ENCODE data around the gene PFKFB4.

Gene PFKFB4

DNA sequence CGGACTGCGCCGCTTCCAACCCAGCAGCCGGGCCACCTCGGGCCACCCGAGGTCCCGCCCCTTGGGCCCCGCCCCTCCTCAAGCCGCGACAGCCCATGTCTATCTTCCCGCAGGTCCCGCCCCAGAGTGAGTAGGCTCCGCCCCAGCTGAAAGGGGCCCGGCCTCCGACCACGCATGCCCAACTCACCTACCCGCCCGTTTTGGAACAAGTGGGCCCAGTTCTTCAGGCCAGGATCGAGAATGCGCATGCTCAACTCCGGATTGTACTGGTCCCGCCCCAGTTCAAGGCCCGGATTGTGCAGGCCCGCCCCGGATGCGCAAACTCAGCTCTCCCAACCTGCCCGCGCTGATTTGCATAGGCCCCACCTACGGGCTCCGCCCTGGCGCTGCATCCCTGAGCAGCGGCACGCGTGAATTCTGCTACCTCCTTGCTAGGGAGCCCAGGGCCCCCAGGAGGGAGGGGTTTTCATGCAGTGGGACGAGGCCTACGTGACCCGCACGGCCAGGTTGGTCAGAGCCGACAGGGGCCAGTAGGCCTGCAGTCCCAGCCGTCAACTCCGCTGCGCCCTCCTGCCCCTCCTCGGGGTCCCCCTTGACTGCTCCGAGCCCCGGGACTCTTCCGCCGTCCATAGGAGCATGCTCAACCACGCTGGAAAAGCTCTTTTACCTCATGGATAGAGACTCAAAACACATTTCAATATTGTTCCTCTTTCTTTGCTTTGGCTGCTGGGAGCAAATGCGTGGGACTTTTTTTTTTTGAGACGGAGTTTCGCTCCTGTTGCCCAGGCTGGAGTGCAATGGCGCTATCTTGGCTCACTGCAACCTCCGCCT lies at the start of gene PFKFB4:
TSS of gene PFKFB4 (minus strand) at position 8 of the 831 bp plus-strand sequence. CDS start 26 bp downstream, outside the sequence.
- peak; percentile 98 for DNase-seq

DNA sequence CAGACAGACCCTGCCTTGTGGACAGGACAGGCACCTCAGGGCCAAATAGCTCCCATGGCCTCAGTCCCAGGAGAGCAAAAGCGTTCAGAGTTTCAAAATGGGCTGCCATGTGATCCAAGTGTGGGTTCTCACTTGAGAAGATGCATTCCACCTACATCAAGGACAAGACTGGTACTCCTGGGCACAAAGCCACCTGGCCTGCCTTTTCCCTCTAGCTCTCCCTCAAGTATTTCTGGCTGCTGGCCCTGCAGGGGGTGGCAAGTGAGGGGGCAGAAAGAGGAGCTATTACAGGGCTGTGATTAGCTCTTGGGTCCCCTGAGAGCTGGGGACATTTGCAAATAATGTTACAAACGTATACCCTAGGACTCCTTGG lies 45.0 kb upstream of the PFKFB4 start:
- DNase-seq = no peak

DNA sequence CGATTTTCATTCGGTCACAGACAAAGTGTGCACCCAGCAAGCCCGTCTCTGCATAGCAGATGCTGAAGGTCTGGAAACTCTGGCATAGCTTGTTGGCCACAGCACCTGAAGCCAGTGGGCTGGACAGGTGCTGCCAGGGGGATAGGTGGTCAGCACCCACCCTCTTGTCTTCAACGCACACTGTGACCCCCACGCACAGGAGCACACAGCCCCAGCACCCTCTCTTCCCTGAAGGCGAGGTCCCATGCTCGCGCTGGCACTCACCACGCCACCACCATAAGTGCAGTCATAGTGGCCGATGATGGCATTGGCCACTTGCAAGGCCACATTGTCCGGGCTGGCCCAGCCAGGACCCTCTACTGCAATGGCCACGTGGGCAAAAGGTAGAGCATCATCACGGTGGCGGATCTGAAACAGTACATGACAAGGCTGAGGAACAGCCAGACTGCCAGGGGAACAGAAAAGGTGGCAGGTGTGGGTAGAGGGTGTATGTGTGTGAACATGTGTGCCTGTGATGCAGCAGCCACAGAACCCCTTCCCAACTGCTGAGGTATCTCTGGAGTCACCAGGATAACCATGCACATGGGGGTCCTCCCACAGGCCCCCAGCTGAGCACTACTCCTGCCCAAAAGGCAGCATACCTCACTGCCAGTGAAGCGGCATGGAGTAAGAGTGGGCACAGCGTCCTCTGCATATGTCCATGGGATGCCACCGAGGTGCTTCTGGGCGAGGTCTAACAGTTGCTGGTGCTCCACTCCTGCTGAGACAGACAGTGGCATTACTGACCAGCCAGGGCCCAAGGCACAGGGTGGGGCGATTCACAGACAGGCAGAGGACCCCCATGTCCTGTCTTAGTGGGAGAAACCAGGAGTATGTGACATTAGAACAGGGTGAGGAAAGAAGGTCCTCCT lies 44.4 kb upstream of the PFKFB4 start:
- DNase-seq = no peak

DNA sequence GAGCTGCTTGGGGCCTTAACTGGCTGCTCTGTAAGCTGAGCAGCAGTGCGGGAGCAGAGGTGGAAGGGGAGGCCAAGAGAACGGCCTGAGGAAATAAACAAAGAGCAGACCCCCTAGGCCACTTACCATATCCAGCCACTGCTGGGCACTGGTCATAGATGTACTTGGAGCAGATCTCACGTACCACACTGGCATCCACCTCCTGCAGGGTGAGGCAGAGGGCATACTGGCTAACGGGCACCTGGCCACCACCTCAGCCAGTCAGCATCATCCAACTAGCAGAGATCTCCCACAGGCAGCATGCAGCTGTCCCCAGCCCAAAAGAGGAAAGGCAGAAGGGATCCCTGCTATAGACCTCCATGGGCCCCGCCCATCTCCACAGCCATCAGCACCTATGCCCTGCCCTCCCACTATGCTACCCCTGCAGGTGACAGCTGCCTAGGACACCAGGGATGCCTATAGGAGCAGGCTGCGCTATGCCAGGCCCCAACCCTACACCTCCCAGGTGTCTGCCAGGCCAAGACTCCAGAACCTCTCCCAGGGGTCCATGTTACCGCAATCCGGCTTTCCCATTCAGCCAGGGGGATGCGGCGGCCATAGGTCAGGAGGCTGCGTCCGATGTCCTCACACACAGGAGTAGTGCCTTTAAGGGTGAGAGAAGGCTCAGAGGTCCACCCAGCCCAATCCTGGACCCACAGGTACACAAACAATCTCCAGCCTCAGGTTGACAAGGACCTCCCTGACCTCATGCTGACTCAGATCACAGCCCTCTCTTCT lies 43.1 kb upstream of the PFKFB4 start:
- no peak for DNase-seq

GRCh38 chr3:48599077-48599501 lies 42.5 kb upstream of the PFKFB4 start:
- DNase-seq = no peak

GRCh38 chr3:48598323-48599076 lies 41.9 kb upstream of the PFKFB4 start:
- no peak for DNase-seq

DNA sequence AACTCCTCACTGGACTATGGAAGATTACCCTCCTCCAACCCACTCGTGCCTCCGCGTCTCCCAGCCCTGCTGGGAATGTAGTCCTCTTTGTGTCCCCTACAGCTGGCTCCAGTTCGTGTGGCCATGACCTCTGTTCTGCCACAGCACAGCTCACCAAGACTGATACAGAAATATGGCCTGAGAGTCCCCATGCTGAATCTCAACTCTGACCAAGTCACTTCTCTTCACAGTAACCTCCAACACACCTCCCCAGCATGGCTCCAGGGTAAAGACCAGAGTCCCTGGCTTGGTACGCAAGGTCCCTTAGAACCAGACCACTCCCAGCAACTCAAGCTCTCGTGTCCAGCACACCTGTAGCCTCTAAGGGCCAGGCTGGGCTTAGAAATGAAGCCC lies 40.8 kb upstream of the PFKFB4 start:
- DNase-seq = no peak

GRCh38 chr3:48596676-48597407 lies 40.2 kb upstream of the PFKFB4 start:
- no peak for DNase-seq

- DNase-seq = no peak
Measured at GRCh38 chr3:48596157-48596556, 39.6 kb upstream of the PFKFB4 start.

- no peak for DNase-seq
Measured at GRCh38 chr3:48595526-48596121, 39.0 kb upstream of the PFKFB4 start.

- no peak for DNase-seq
Measured at GRCh38 chr3:48595075-48595525, 38.5 kb upstream of the PFKFB4 start, which contains the start of gene COL7A1. Gene COL7A1, minus strand, starts transcription at chr3:48595329. Its CDS starts 170 bp downstream, at chr3:48595159.

DNA sequence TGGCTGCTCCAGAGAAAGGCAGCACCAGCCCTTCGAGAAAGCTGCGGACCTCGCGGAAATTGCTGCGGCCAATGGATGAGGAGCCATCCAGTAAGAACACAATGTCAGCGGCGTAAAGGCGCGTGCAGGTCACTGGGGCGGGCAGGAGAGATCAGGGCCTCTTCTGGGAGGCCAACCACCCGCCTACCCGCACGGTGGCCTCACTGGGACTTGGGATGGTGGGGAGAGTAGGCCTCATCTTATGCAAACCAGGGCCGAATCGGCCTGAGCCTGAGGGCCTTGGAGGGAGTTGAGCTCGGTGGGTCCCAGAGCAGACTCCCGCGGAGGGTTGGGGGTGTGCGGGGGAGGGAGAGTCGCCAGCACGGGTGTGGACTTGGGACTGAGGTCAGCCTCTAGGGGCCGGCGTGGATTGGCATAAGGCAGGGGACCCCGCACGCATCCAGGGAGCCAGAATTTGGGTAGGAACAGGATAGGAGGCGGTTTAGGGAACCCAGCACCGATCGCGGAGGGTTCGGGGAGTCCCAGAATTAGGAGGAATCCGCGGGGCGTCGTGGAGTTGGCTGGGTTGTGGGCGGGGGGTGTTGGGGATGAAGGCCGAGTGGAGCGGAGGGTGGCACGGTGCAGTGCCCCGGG lies 37.9 kb upstream of the PFKFB4 start:
- no peak for DNase-seq

GRCh38 chr3:48593337-48593736 lies 36.7 kb upstream of the PFKFB4 start:
- DNase-seq = no peak

GRCh38 chr3:48592519-48593087 lies 36.0 kb upstream of the PFKFB4 start:
- DNase-seq = no peak

- no peak for DNase-seq
Measured at GRCh38 chr3:48591886-48592518, 35.4 kb upstream of the PFKFB4 start.

- no peak for DNase-seq
Measured at GRCh38 chr3:48591436-48591835, 34.8 kb upstream of the PFKFB4 start.

- no peak for DNase-seq
Measured at GRCh38 chr3:48588230-48588629, 31.6 kb upstream of the PFKFB4 start.

DNA sequence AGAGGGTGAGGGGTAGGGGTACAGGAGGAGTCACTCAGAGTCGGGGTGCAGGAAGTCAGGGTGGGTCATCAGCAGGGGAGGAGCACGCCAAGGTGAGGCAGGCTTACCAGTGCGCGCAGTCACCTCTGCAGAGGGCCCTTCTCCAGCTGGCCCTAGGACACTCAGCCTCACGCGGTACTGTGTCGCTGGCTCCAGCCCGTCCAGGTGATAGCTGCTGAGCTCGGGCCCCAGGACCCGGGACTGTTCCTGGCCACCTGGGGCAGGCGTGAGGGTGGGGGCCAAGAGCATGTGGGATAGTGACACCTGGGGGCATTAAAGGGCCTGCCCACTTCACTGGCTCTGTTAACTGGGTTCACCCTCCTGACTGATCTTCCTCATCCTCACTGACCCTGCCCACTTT lies 31.1 kb upstream of the PFKFB4 start:
- no peak for DNase-seq

DNA sequence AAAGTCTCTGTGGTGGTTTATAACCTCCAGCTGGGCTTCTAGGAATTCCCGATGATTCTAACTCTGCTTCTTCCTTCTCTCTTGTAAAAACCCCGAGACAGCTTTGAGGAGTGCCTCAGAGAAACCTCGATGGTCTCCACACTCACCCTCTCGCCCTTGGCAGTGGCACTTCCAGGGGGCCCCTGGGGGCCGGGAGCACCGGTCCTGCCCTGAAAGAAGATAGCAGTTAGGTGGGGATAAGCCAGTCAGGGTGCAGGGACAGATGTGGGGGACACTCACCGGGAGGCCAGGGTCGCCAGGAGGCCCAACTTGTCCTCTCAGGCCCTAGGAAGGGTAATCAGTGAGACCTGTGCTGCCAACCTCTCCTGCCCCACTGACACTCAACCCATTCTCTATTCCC lies 28.8 kb upstream of the PFKFB4 start:
- no peak for DNase-seq

DNA sequence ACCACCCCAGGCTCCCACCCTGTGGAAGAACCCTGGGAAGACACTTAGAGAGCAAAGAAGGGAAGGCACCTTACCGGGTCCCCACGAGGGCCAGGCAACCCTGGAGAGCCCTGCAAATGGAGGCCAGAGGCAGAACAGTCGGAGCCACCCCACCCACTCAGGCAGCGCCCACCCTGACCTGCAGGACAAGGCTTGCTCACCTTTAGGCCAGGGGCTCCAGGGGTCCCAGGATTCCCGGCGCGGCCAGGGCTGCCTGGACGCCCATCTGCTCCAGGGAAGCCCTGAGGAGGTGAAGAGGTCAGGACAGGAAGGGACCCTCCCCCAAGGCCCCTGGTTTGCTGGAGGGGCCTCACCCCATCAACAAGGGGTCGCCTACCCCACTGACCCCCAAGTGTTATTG lies 28.2 kb upstream of the PFKFB4 start:
- no peak for DNase-seq
